Ectodermal cell (in vitro differentiated cells): ENCODE measurements around the gene TNPO2.
"Not testable (repeated sequence)": the region's sequence is repeated elsewhere in the genome, so short reads cannot be mapped to it uniquely, and the experiment has no call there.

Source experiments
- H3K27ac ChIP-seq: 2 replicates; pipeline ENCODE4 v1.7.0; 2013; ENCODE audit warnings: mild to moderate bottlenecking, low read depth, low read length; ENCODE audit not compliant: insufficient read depth, poor library complexity, severe bottlenecking
- H3K27me3 ChIP-seq: 2 replicates; pipeline ENCODE4 v1.7.0; 2013; ENCODE audit warnings: mild to moderate bottlenecking, low read length; ENCODE audit not compliant: insufficient read depth, control insufficient read depth, poor library complexity, severe bottlenecking
- H3K36me3 ChIP-seq: one replicate; pipeline ENCODE4 v1.7.0; 2013; ENCODE audit warnings: low read length; ENCODE audit not compliant: control insufficient read depth, insufficient read depth
- H3K4me1 ChIP-seq: one replicate; pipeline ENCODE4 v1.7.0; 2013; ENCODE audit warnings: low read length; ENCODE audit not compliant: control insufficient read depth, insufficient read depth
- H3K4me3 ChIP-seq: 2 replicates; pipeline ENCODE4 v1.7.0; 2013; ENCODE audit warnings: low read depth, low read length, control low read depth; ENCODE audit not compliant: insufficient read depth
- H3K9me3 ChIP-seq: 2 replicates; pipeline ENCODE4 v1.7.0; 2013; ENCODE audit warnings: mild to moderate bottlenecking, low read length, moderate library complexity; ENCODE audit not compliant: control insufficient read depth
- WGBS, 2 experiments: methylation state at CpG; one replicate each; pipeline ENCODE4 v1.1.7; 2013; ENCODE audit warnings: missing lambda C conversion rate in 2 of 2; 5-methylcytosine and 5-hydroxymethylcytosine counted together

TNPO2 gene

GRCh38 chr19:12737835-12738351, 14.2 kb upstream of the TNPO2 start:
- WGBS, 2 experiments = 22% methylated on average over 13 of the region's 13 CpGs
- peak overlapping the region; percentile 6 for H3K27ac ChIP-seq
- H3K4me1 ChIP-seq = peaks cover 5% of the 10 kb centered on the region
- H3K9me3 ChIP-seq = no peaks in the 10 kb centered on the region
- H3K36me3 ChIP-seq = peaks cover 7% of the 10 kb centered on the region
- H3K27me3 ChIP-seq = no peaks in the 10 kb centered on the region
- peak overlapping the region; percentile 90 for H3K4me3 ChIP-seq

GRCh38 chr19:12736995-12737834, 13.5 kb upstream of the TNPO2 start, which contains the start of gene GET3:
TSS of gene GET3 (plus strand) at chr19:12737497. CDS start at chr19:12737506, 9 bp downstream.
- Histone ChIP-seq H3K27ac (peak within 1 kb of the TSS; percentile 98), H3K4me3 (peak within 1 kb of the TSS; percentile 90), H3K4me1 (peaks cover 7% of the 10 kb centered on the region), H3K36me3 (peaks cover 7% of the 10 kb centered on the region), H3K27me3 (no peaks in the 10 kb centered on the region), H3K9me3 (no peaks in the 10 kb centered on the region)
- 0 to 1% methylated on average over 29 of the region's 29 CpGs for WGBS, 2 experiments

- Histone ChIP-seq H3K9me3 (no peaks in the 10 kb centered on the region), H3K4me1 (peaks cover 7% of the 10 kb centered on the region), H3K27ac (peak overlapping the region; percentile 65), H3K4me3 (peak overlapping the region; percentile 92), H3K27me3 (no peaks in the 10 kb centered on the region), H3K36me3 (peaks cover 17% of the 10 kb centered on the region)
- WGBS, 2 experiments = 1 to 3% methylated on average over 15 of the region's 15 CpGs
Measured at GRCh38 chr19:12733369-12734214, 9.9 kb upstream of the TNPO2 start.

GRCh38 chr19:12731337-12731736, 7.6 kb upstream of the TNPO2 start:
- Histone ChIP-seq H3K27me3 (no peaks in the 10 kb centered on the region), H3K27ac (no peak overlapping the region), H3K36me3 (peaks cover 17% of the 10 kb centered on the region), H3K4me3 (no peak overlapping the region), H3K9me3 (no peaks in the 10 kb centered on the region), H3K4me1 (peaks cover 7% of the 10 kb centered on the region)
- WGBS, 2 experiments = 96% methylated on average over 24 of the region's 24 CpGs

GRCh38 chr19:12730064-12730463, 6.3 kb upstream of the TNPO2 start:
- H3K36me3 ChIP-seq = peaks cover 17% of the 10 kb centered on the region
- WGBS, 2 experiments = 94 to 96% methylated on average over 3 of the region's 3 CpGs

GRCh38 chr19:12727745-12728433, 4.2 kb upstream of the TNPO2 start:
- no peak overlapping the region for H3K4me3 ChIP-seq
- H3K27ac ChIP-seq = no peak overlapping the region
- peaks cover 2% of the 10 kb centered on the region for H3K4me1 ChIP-seq
- 92 to 95% methylated on average over 9 of the region's 9 CpGs for WGBS, 2 experiments
- H3K36me3 ChIP-seq = peaks cover 17% of the 10 kb centered on the region
- H3K27me3 ChIP-seq = no peaks in the 10 kb centered on the region
- H3K9me3 ChIP-seq = no peaks in the 10 kb centered on the region

More at GRCh38 chr19:12730064-12730463, 6.3 kb upstream of the TNPO2 start:
- no peaks in the 10 kb centered on the region for H3K9me3 ChIP-seq
- H3K27ac ChIP-seq = no peak overlapping the region
- H3K4me3 ChIP-seq = no peak overlapping the region
- H3K27me3 ChIP-seq = no peaks in the 10 kb centered on the region
- H3K4me1 ChIP-seq = peaks cover 7% of the 10 kb centered on the region

- H3K4me3 ChIP-seq = no peak overlapping the region
Measured at GRCh38 chr19:12726988-12727316, 3.2 kb upstream of the TNPO2 start.

GRCh38 chr19:12725612-12726011, 1.9 kb upstream of the TNPO2 start:
- peaks cover 11% of the 10 kb centered on the region for H3K36me3 ChIP-seq
- H3K4me1 ChIP-seq, H3K27me3 ChIP-seq, H3K9me3 ChIP-seq, H3K27ac ChIP-seq, H3K4me3 ChIP-seq: not testable (repeated sequence)
- WGBS, 2 experiments = 95 to 97% methylated on average over 10 of the region's 10 CpGs

More at GRCh38 chr19:12726988-12727316, 3.2 kb upstream of the TNPO2 start:
- H3K27ac ChIP-seq = no peak overlapping the region
- H3K4me1 ChIP-seq = no peaks in the 10 kb centered on the region
- H3K9me3 ChIP-seq = no peaks in the 10 kb centered on the region
- H3K27me3 ChIP-seq = no peaks in the 10 kb centered on the region
- peaks cover 17% of the 10 kb centered on the region for H3K36me3 ChIP-seq
- 95 to 100% methylated on average over 1 to 2 of the region's 2 CpGs for WGBS, 2 experiments

GRCh38 chr19:12723381-12723640, 421 bp downstream of the TNPO2 start:
- WGBS, 2 experiments = 0 to 1% methylated on average over 7 of the region's 7 CpGs
- Histone ChIP-seq H3K27ac (peak overlapping the region; percentile 85), H3K9me3 (no peaks in the 10 kb centered on the region), H3K36me3 (peaks cover 6% of the 10 kb centered on the region), H3K27me3 (no peaks in the 10 kb centered on the region), H3K4me3 (peak overlapping the region; percentile 65), H3K4me1 (no peaks in the 10 kb centered on the region)
